BE2C (cell line): Measurements from ENCODE around the gene SPHK1.

Experiments used
- DNase-seq: peaks from one replicate; pipeline ENCODE4 v3.0.0-alpha.2; 2020
- H3K27me3 ChIP-seq: fragments of 250-450 bp; sonication (Bioruptor Pico); 2 replicates; pipeline ENCODE4 v1.5.1; 2020; ENCODE audit warnings: mild to moderate bottlenecking
- H3K36me3 ChIP-seq: fragments of 250-450 bp; sonication (Bioruptor Pico); 2 replicates; pipeline ENCODE4 v1.5.1; 2020; ENCODE audit warnings: mild to moderate bottlenecking
- H3K4me1 ChIP-seq: fragments of 250-450 bp; sonication (Bioruptor Pico); 2 replicates; pipeline ENCODE4 v1.5.1; 2020
- H3K4me3 ChIP-seq: 2 replicates; pipeline ENCODE4 v1.5.1; 2011; ENCODE audit warnings: low read depth, low read length
- H3K9me3 ChIP-seq: fragments of 250-450 bp; sonication (Bioruptor Pico); 2 replicates; pipeline ENCODE4 v1.5.1; 2020
- CTCF ChIP-seq: IDR thresholded peaks from 2 replicates; pipeline ENCODE4 v1.5.1; 2012; ENCODE audit warnings: mild to moderate bottlenecking, low read depth, low read length

SPHK1 gene

DNA sequence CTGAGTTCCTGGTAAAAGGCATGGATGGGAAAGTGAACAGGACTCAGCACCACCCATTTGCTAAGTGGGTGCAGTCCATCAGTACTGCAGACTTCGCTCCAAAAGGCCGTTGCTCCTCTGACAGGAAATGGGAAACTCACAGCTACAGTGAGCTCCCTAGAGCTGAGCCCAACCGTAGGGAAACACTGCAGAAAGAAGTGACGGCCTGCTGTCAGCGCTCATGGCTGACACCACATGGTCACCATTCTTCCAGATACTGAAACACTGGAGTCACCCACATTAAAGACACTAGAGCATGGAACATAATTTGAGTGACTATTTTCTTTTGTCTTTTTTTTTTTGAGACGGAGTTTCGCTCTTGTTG lies 36.6 kb downstream of the SPHK1 start:
- Histone ChIP-seq H3K9me3 (peaks cover 4% of the 10 kb centered on the region; the same call in 1 of the 2 replicates), H3K4me1 (peaks cover 7% of the 10 kb centered on the region), H3K27me3 (no peaks in the 10 kb centered on the region), H3K4me3 (no peak overlapping the region), H3K36me3 (peaks cover 3% of the 10 kb centered on the region)
- no peak for DNase-seq
- no peak for TF ChIP-seq CTCF

- TF ChIP-seq CTCF: no peak
- H3K36me3 ChIP-seq: peaks cover 3% of the 10 kb centered on the region; the same call in 1 of the 2 replicates
- DNase-seq: no peak
- peaks cover 7% of the 10 kb centered on the region for H3K4me1 ChIP-seq
- no peak overlapping the region for H3K4me3 ChIP-seq
- no peaks in the 10 kb centered on the region for H3K27me3 ChIP-seq
- peaks cover 4% of the 10 kb centered on the region; the same call in 1 of the 2 replicates for H3K9me3 ChIP-seq
Observed at GRCh38 chr17:76422406-76422805, 38.0 kb downstream of the SPHK1 start.

DNA sequence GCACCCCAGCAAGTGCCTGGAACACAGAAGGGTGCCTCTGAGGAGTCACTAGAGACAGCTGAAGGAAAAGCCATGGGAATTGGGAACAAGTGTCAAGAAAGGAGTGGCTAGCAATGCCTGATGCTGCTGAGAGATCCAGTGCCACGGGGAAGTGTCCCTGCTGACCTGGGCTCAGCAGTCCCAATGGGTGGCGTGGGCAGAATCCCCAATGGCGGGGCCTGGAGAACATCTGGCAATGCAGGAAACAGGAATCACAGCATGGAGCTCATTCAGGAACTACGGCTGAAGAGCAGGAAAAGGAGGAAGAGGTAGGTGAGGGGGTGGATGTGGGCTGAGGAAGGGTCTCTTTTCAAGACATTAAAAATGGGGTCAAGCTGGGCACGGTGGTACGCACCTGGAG lies 38.5 kb downstream of the SPHK1 start:
- H3K4me3 ChIP-seq: no peak overlapping the region
- H3K36me3 ChIP-seq: peaks cover 3% of the 10 kb centered on the region; the same call in 1 of the 2 replicates
- no peaks in the 10 kb centered on the region for H3K27me3 ChIP-seq
- H3K9me3 ChIP-seq: peaks cover 4% of the 10 kb centered on the region; the same call in 1 of the 2 replicates
- DNase-seq: no peak
- TF ChIP-seq CTCF: no peak
- peaks cover 3% of the 10 kb centered on the region for H3K4me1 ChIP-seq

DNA sequence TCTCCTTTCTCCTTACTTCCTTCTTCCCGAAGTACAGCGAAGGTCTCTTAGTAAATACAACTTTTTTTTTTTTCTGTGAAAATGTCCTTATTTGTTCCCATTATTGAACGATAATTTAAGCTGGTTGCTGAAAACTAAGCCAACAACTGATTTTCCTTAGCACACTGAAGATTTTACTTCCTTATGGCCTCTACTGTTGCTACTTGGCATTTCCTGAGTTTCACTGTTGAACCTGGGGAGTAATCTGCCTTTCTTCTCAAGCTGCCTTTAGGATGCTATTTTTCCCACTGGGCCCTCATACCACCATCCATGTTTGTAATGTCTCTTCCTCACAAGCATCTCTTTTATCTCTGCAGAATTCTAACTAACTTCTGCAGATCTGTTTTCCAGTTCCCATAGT lies 42.4 kb downstream of the SPHK1 start:
- no peaks in the 10 kb centered on the region; the same call in 1 of the 2 replicates for H3K4me1 ChIP-seq
- no peaks in the 10 kb centered on the region; the same call in 1 of the 2 replicates for H3K36me3 ChIP-seq
- no peak for TF ChIP-seq CTCF
- DNase-seq: no peak
- H3K27me3 ChIP-seq: no peaks in the 10 kb centered on the region
- H3K9me3 ChIP-seq: no peaks in the 10 kb centered on the region
- no peak overlapping the region for H3K4me3 ChIP-seq

- no peak for TF ChIP-seq CTCF
- Histone ChIP-seq H3K4me3 (no peak overlapping the region), H3K9me3 (no peaks in the 10 kb centered on the region), H3K4me1 (no peaks in the 10 kb centered on the region; the same call in 1 of the 2 replicates), H3K27me3 (no peaks in the 10 kb centered on the region), H3K36me3 (no peaks in the 10 kb centered on the region)
- no peak for DNase-seq
Observed at GRCh38 chr17:76427501-76428231, 43.3 kb downstream of the SPHK1 start.

DNA sequence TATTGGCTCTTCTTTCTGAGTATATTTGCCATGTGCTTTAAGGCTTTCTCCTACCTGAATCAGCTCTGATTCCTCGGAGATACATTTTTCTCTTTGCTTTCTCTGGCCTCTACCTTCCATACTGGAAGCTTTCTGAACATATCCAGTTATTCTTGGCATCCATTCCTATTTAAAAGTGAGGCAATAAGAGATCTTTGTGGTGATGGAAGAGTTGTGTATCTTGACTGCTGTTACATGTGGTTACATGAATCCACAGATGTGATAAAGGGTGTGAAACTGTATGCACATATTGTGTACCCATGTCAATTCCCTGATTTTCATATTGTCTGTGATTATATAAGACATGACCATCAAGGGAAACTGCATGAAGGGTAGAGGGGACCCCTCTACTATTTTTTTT lies 44.1 kb downstream of the SPHK1 start:
- Histone ChIP-seq H3K9me3 (no peaks in the 10 kb centered on the region), H3K27me3 (no peaks in the 10 kb centered on the region), H3K4me1 (no peaks in the 10 kb centered on the region; the same call in 1 of the 2 replicates), H3K36me3 (no peaks in the 10 kb centered on the region), H3K4me3 (no peak overlapping the region)
- no peak for DNase-seq
- TF ChIP-seq CTCF: no peak
